Endothelial cell of umbilical vein (primary cell): Measurements from ENCODE around the gene NAPA. TPM values are rescaled to one million over a fixed set of nuclear protein-coding genes. Genes with fewer than 3 reads are reported as not detected.

Experiments used
- BruUV-seq: library from RNA; stranded (reverse); fragments of 400-500 nt; replicated peaks from 2 replicates; lab custom pipeline; 2021; lab: Mats Ljungman, UMichigan
- CTCF ChIA-PET: fragments of 300-600, 350-600 bp; sonication (Branson Sonifier 250); formaldehyde crosslinking; loops from one replicate; lab custom pipeline; 2021; ENCODE audit warnings: antibody characterized with exemption, inconsistent platforms; lab: Charles Lee
- POLR2A ChIA-PET: fragments of 300-600, 350-600 bp; sonication (Branson Sonifier 250); formaldehyde crosslinking; loops from one replicate; lab custom pipeline; 2021; ENCODE audit warnings: antibody characterized with exemption, inconsistent platforms; lab: Charles Lee
- DNase-seq: peaks from one replicate; pipeline ENCODE4 v3.0.0-alpha.2; 2011; ENCODE audit warnings: low read depth, low spot score
- FAIRE-seq: peaks from 2 replicates; lab custom pipeline; 2011; peaks lifted over from hg19 to GRCh38; lab: Jason Lieb, UNC
- H2AFZ ChIP-seq: 2 replicates; pipeline ENCODE4 v1.6.0; 2012; ENCODE audit warnings: low read depth, low read length, control low read depth, inconsistent platforms
- H3K27ac ChIP-seq: 2 replicates; pipeline ENCODE4 v1.5.1; 2011; ENCODE audit warnings: low read depth, mild to moderate bottlenecking, control low read depth, low read length, moderate library complexity; ENCODE audit not compliant: insufficient read depth
- H3K27me3 ChIP-seq, 2 experiments: 2 replicates each; pipeline versions ENCODE4 v1.6.0 to v1.6.1; 2011; ENCODE audit warnings: low read length in 2 of 2, mixed read lengths in 1 of 2; ENCODE audit not compliant: control insufficient read depth in 2 of 2, insufficient read depth in 2 of 2
- H3K36me3 ChIP-seq, 2 experiments: 2 replicates in 1 of 2; 3 replicates in 1 of 2; pipeline ENCODE4 v1.5.1; 2011; ENCODE audit warnings: low read length in 2 of 2, mild to moderate bottlenecking in 1 of 2, moderate library complexity in 1 of 2; ENCODE audit not compliant: control insufficient read depth in 2 of 2, insufficient read depth in 2 of 2; ENCODE audit errors: extremely low read depth in 1 of 2
- H3K4me1 ChIP-seq: 3 replicates; pipeline ENCODE4 v1.5.1; 2011; ENCODE audit warnings: mild to moderate bottlenecking, low read length; ENCODE audit not compliant: control insufficient read depth, insufficient read depth; ENCODE audit errors: extremely low read depth
- H3K4me2 ChIP-seq: 2 replicates; pipeline ENCODE4 v1.6.1; 2011; ENCODE audit warnings: low read length, control low read depth, mixed read lengths; ENCODE audit not compliant: insufficient read depth
- H3K4me3 ChIP-seq, 3 experiments: fragments of 200-600 bp in 1 of 3; sonication (generic), shearing (Covaris generic) in 1 of 3; replicated peaks in 1 of 3; 2 replicates each; pipeline ENCODE4 v1.5.1; 2011 to 2016; ENCODE audit warnings: control low read depth in 3 of 3, low read length in 3 of 3, mild to moderate bottlenecking in 2 of 3, inconsistent platforms in 1 of 3, low read depth in 1 of 3, moderate library complexity in 1 of 3; ENCODE audit not compliant: insufficient read depth in 1 of 3
- H3K79me2 ChIP-seq: 2 replicates; pipeline ENCODE4 v1.6.0; 2012; ENCODE audit warnings: low read length, inconsistent platforms; ENCODE audit not compliant: control insufficient read depth, insufficient read depth
- H3K9ac ChIP-seq: replicated peaks from 2 replicates; pipeline ENCODE3; 2011; ENCODE audit warnings: low read length, control low read depth; ENCODE audit not compliant: insufficient read depth; ENCODE audit errors: extremely low read depth
- H3K9me1 ChIP-seq: replicated peaks from 3 replicates; pipeline ENCODE4 v1.6.0; 2011; ENCODE audit warnings: mild to moderate bottlenecking, low read length; ENCODE audit not compliant: control insufficient read depth, insufficient read depth; ENCODE audit errors: extremely low read depth
- H3K9me3 ChIP-seq: replicated peaks from 2 replicates; pipeline ENCODE4 v1.5.1; 2012; ENCODE audit warnings: low read length, inconsistent platforms; ENCODE audit not compliant: control insufficient read depth, insufficient read depth
- H4K20me1 ChIP-seq: replicated peaks from 2 replicates; pipeline ENCODE3; 2011; ENCODE audit warnings: mild to moderate bottlenecking, low read length; ENCODE audit not compliant: control insufficient read depth, insufficient read depth; ENCODE audit errors: extremely low read depth
- CTCF ChIP-seq, 2 donors: IDR thresholded peaks; 1 replicate in 1 of 2; 2 replicates in 1 of 2; pipeline ENCODE4 v1.5.1; 2011; ENCODE audit warnings: low read length in 2 of 2, mild to moderate bottlenecking in 2 of 2, moderate library complexity in 2 of 2, control low read depth in 1 of 2, inconsistent platforms in 1 of 2, low read depth in 1 of 2; ENCODE audit not compliant: insufficient read depth in 1 of 2; ENCODE audit errors: extremely low read depth in 1 of 2
- EZH2 ChIP-seq: IDR thresholded peaks from 2 replicates; pipeline ENCODE4 v1.6.1; 2012; ENCODE audit warnings: borderline replicate concordance, low read depth, mild to moderate bottlenecking, moderate library complexity, low read length, inconsistent platforms; ENCODE audit not compliant: severe bottlenecking
- GATA2 ChIP-seq: IDR thresholded peaks from 2 replicates; pipeline ENCODE4 v1.7.0; 2011; ENCODE audit warnings: low read depth, mild to moderate bottlenecking, moderate library complexity, mixed read lengths, low read length; ENCODE audit not compliant: insufficient read length, insufficient read depth
- MYC ChIP-seq: IDR thresholded peaks from one replicate; pipeline ENCODE4 v1.6.1; 2011; ENCODE audit warnings: mild to moderate bottlenecking, low read depth, low read length
- POLR2A ChIP-seq: IDR thresholded peaks from 2 replicates; pipeline ENCODE4 v1.6.1; 2012; ENCODE audit warnings: low read depth, mild to moderate bottlenecking, control low read depth, low read length
- dilution Hi-C: fragments of 300-500 bp; cut with MboI; formaldehyde crosslinking; loops from one replicate; pipeline ENCODE4 v1.15.0; 2019; ENCODE audit warnings: low sequenced_read_pairs; ENCODE audit not compliant: extremely low pct_ligation_motif_present
- intact Hi-C: fragments of 100-400 bp; cut with micrococcal nuclease; formaldehyde crosslinking; loops from one replicate; pipeline ENCODE4 v1.10.0; 2022
- polyA plus RNA-seq, 4 experiments: library from polyadenylated mRNA; depleted of rRNA in 3 of 4; stranded (reverse) in 3 of 4; unstranded in 1 of 4; fragments of >200 nt; gene quantifications; 2 replicates each; pipeline versions ENCODE4 v1.2.1 to v1.2.3, GENCODE V29; 2011 to 2012; ENCODE audit warnings: missing spikeins in 1 of 4
- total RNA-seq: library from RNA; stranded (reverse); gene quantifications from 2 replicates; pipeline ENCODE4 v1.2.3, GENCODE V29; 2021

Gene NAPA
- total and polyA plus RNA-seq, 2 donors (not counting 3 experiments of a cell fraction or from before 2014, with no cell fraction given) = 107 to 154 TPM

- no peaks in the 10 kb centered on the region for H4K20me1 ChIP-seq
- dilution Hi-C loops = no loop called here
- H3K27ac ChIP-seq = no peak overlapping the region
- no peaks in the 10 kb centered on the region for H3K4me1 ChIP-seq
- H3K4me2 ChIP-seq = no peak overlapping the region
- H3K79me2 ChIP-seq = no peaks in the 10 kb centered on the region
- no peaks in the 10 kb centered on the region for H3K9me1 ChIP-seq
- CTCF ChIA-PET = interaction anchor here (1.3 kb wide), 1 partner anchor 55 kb away, joined by 3 read pairs; no protein-coding TSS in a partner anchor
- no TSS peak for BruUV-seq
- no peaks in the 10 kb centered on the region for H3K9me3 ChIP-seq
- H2AFZ ChIP-seq = no peak overlapping the region
- no peak overlapping the region for H3K4me3 ChIP-seq
- DNase-seq = no peak
- intact Hi-C loops = no loop called here
- no peak overlapping the region for H3K9ac ChIP-seq
- H3K36me3 ChIP-seq = peaks cover under 1 to 30% of the 10 kb centered on the region in 2 experiments
- H3K27me3 ChIP-seq = no peaks in the 10 kb centered on the region
- POLR2A ChIA-PET = no interaction called here
- no peak for TF ChIP-seq GATA2
- TF ChIP-seq POLR2A = no peak
- no peak for TF ChIP-seq CTCF (IDR thresholded peaks at IDR 0.05; ENCODE audit: extremely low read depth in 1 of 2, insufficient read depth in 1 of 2, low read depth in 1 of 2, low read length in 2 of 2)
- no peak for TF ChIP-seq EZH2
- FAIRE-seq = no peak
Measured at GRCh38 chr19:47491358-47492136, 23.3 kb downstream of the NAPA start.

- H3K79me2 ChIP-seq = no peaks in the 10 kb centered on the region
- dilution Hi-C loops = no loop called here
- TF ChIP-seq MYC (no peak), CTCF (IDR thresholded peaks at IDR 0.05; ENCODE audit: extremely low read depth in 1 of 2, insufficient read depth in 1 of 2, low read depth in 1 of 2, low read length in 2 of 2) (no peak)
- H3K36me3 ChIP-seq = peaks cover 0 to 29% of the 10 kb centered on the region in 2 experiments
- H2AFZ ChIP-seq = no peak overlapping the region
- DNase-seq = no peak
- POLR2A ChIA-PET = no interaction called here
- no peak overlapping the region for H3K9ac ChIP-seq
- CTCF ChIA-PET = interaction anchor here (1.3 kb wide), 1 partner anchor 54 kb away, joined by 3 read pairs; no protein-coding TSS in a partner anchor
- H4K20me1 ChIP-seq = no peaks in the 10 kb centered on the region
- intact Hi-C loops = no loop called here
- no peaks in the 10 kb centered on the region for H3K4me1 ChIP-seq
- H3K9me1 ChIP-seq = no peaks in the 10 kb centered on the region
- no peak overlapping the region for H3K27ac ChIP-seq
- no peaks in the 10 kb centered on the region for H3K27me3 ChIP-seq
- no TSS peak for BruUV-seq
- H3K4me2 ChIP-seq = no peak overlapping the region
- no peak for FAIRE-seq
- no peak overlapping the region for H3K4me3 ChIP-seq
- H3K9me3 ChIP-seq = no peaks in the 10 kb centered on the region
Measured at GRCh38 chr19:47490847-47491246, 24.0 kb downstream of the NAPA start.
